GM12891 (cell line): Measurements from ENCODE around the gene WNT7B.

Experiments
- DNase-seq: peaks from one replicate; pipeline ENCODE4 v3.0.0; 2011; ENCODE audit warnings: low spot score; ENCODE audit not compliant: insufficient read length
- FAIRE-seq: peaks from 2 replicates; lab custom pipeline; 2011; peaks lifted over from hg19 to GRCh38; lab: Jason Lieb, UNC
- PAX5 ChIP-seq: IDR thresholded peaks from 2 replicates; pipeline ENCODE4 v1.6.1; 2011; ENCODE audit warnings: low read length, moderate library complexity, mild to moderate bottlenecking; ENCODE audit not compliant: insufficient read depth, severe bottlenecking
- POLR2A ChIP-seq: IDR thresholded peaks from 2 replicates; pipeline ENCODE4 v1.6.1; 2011; ENCODE audit warnings: low read depth, low read length, control low read depth
- POLR2AphosphoS5 ChIP-seq: IDR thresholded peaks from 2 replicates; pipeline ENCODE4 v1.6.1; 2011; ENCODE audit warnings: low read depth, low read length, control low read depth
- POU2F2 ChIP-seq: IDR thresholded peaks from 2 replicates; pipeline ENCODE4 v1.6.1; 2011; ENCODE audit warnings: low read depth, mild to moderate bottlenecking, control low read depth, low read length, moderate library complexity
- SPI1 ChIP-seq: IDR thresholded peaks from 2 replicates; pipeline ENCODE4 v1.6.1; 2011; ENCODE audit warnings: low read depth, low read length, control low read depth
- TAF1 ChIP-seq: IDR thresholded peaks from 2 replicates; pipeline ENCODE4 v1.6.1; 2011; ENCODE audit warnings: low read depth, low read length, control low read depth

The WNT7B gene

GRCh38 chr22:45965563-45965962 is 11.4 kb downstream of the WNT7B start:
- DNase-seq (no peak), FAIRE-seq (no peak)
- TF ChIP-seq POLR2A = no peak
- no peak for TF ChIP-seq TAF1
- no peak for TF ChIP-seq SPI1
- no peak for TF ChIP-seq POU2F2
- no peak for TF ChIP-seq PAX5
- no peak for TF ChIP-seq POLR2AphosphoS5

DNA sequence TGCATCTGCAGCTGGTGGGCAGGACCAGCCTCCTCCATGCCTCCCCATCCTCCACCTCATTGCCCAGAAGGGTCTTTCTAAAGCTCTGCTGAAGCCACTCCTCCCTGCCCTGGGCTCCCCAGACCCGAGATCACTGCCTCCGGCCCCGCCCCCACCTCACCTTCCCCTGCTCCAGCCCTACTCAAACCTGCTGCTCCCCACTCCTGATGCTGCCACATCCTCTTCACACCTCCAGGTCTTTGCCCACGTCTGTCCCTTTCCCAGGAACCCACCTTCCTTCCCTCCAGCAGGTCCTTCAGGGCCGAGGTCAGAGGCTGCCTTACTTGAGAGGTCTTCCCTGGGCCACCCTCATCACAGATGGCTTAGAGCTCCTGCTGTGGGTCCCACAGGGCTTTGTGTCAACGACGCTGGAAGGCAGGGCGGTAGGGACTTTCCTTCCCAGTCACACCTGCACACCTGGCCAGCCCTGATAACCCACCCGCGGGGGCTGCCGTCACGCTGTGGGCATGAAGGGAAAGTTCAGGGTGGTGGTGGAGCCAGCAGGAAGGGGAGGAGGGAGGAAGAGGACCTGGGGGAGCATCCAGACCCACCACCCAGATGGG is 11.9 kb downstream of the WNT7B start:
- FAIRE-seq (no peak), DNase-seq (no peak)
- TF ChIP-seq POLR2A = no peak

- no peak for DNase-seq
- no peak for FAIRE-seq
- TF ChIP-seq PAX5 = no peak
- no peak for TF ChIP-seq POLR2AphosphoS5
- TF ChIP-seq POLR2A = no peak
- no peak for TF ChIP-seq SPI1
- no peak for TF ChIP-seq POU2F2
Observed at GRCh38 chr22:45964372-45964771, 12.6 kb downstream of the WNT7B start.

DNA sequence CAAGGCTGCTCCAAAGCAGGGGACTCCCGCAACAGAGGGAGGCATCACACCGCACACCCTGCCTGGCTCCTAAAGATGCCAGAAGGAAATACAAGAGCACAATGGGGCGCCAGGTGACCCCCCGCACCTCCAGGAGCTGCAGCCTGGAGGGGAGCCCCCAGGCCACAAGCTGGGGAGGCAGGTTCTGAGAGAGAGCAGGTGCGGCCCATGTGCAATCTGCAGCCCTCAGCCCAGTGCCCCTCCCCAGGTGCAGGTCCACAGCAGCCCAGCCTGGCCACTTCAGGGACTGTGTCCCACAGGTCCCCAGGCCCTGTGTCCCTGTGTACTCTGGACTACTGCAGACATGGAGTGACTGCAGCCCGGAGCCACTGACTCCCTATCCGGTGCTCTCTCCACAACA is 13.1 kb downstream of the WNT7B start:
- DNase-seq = no peak
- no peak for FAIRE-seq
- TF ChIP-seq POLR2AphosphoS5 (no peak), POU2F2 (no peak), TAF1 (no peak), PAX5 (no peak), POLR2A (no peak), SPI1 (no peak)

- TF ChIP-seq POLR2A = no peak
- no peak for TF ChIP-seq TAF1
- TF ChIP-seq SPI1 = no peak
- TF ChIP-seq POLR2AphosphoS5 = no peak
- no peak for TF ChIP-seq POU2F2
- no peak for TF ChIP-seq PAX5
- FAIRE-seq (no peak), DNase-seq (no peak)
Observed at GRCh38 chr22:45962756-45963324, 14.1 kb downstream of the WNT7B start.

DNA sequence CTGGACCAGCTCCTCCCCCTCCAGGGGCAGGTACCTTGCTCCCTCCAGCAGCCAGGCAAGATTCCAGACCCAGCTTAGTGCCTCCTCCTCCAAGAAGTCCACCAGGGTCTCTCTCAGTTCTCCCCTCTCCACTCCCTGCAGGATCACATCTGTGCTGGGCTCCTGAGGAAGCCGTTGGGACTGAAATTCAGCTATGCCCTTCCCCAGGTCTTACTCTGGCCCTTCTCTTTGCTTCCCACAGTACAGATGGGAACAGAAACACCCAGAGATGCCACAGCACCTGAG is 14.6 kb downstream of the WNT7B start:
- no peak for DNase-seq
- TF ChIP-seq POLR2AphosphoS5 (no peak), TAF1 (no peak), SPI1 (no peak), POU2F2 (no peak), PAX5 (no peak), POLR2A (no peak)
- FAIRE-seq = no peak

GRCh38 chr22:45961679-45962433 is 15.1 kb downstream of the WNT7B start:
- TF ChIP-seq SPI1 (no peak), TAF1 (no peak)
- DNase-seq (no peak), FAIRE-seq (no peak)

GRCh38 chr22:45960477-45961386 is 16.2 kb downstream of the WNT7B start:
- TF ChIP-seq TAF1 (no peak), POLR2AphosphoS5 (no peak), POLR2A (no peak), POU2F2 (no peak), SPI1 (no peak), PAX5 (no peak)
- DNase-seq = no peak
- FAIRE-seq = no peak

GRCh38 chr22:45959719-45960476 is 17.1 kb downstream of the WNT7B start:
- no peak for FAIRE-seq
- TF ChIP-seq TAF1 (no peak), POU2F2 (no peak), POLR2A (no peak), POLR2AphosphoS5 (no peak), PAX5 (no peak), SPI1 (no peak)
- DNase-seq = no peak
